Measurements from ENCODE around the gene ALB.

ALB gene

GRCh38 chr4:73450398-73451004 lies 46.4 kb downstream of the ALB start:
- no peak for DNase-seq

GRCh38 chr4:73451404-73451803 lies 47.3 kb downstream of the ALB start:
- no peak for DNase-seq

GRCh38 chr4:73451981-73452747 lies 48.1 kb downstream of the ALB start:
- DNase-seq = no peak

- DNase-seq = no peak
Measured at GRCh38 chr4:73452953-73453700, 49.0 kb downstream of the ALB start.

- DNase-seq = no peak
Measured at GRCh38 chr4:73453701-73454005, 49.6 kb downstream of the ALB start.

- no peak for DNase-seq
Measured at GRCh38 chr4:73454920-73455319, 50.8 kb downstream of the ALB start.

GRCh38 chr4:73456177-73457022 lies 52.3 kb downstream of the ALB start:
- DNase-seq = no peak

- no peak for DNase-seq
Measured at GRCh38 chr4:73458184-73459047, 54.3 kb downstream of the ALB start.

GRCh38 chr4:73459048-73459421 lies 54.9 kb downstream of the ALB start:
- no peak for DNase-seq

GRCh38 chr4:73460913-73461522 lies 56.9 kb downstream of the ALB start:
- DNase-seq = no peak

GRCh38 chr4:73468170-73468569 lies 64.1 kb downstream of the ALB start:
- no peak for DNase-seq

GRCh38 chr4:73470728-73471127 lies 66.6 kb downstream of the ALB start:
- DNase-seq = no peak
